GM12878 (cell line): ENCODE data around the gene OR14C36. TPM values are rescaled to one million over a fixed set of nuclear protein-coding genes. Genes with fewer than 3 reads are reported as not detected.

Source experiments
- ATAC-seq: fragments of 200-7000 bp; cut with Tn5 transposase; 3 replicates; pipeline ENCODE4 v1.9.1; 2020; ENCODE audit warnings: mild to moderate bottlenecking, moderate library complexity
- BruUV-seq: library from RNA; stranded (reverse); fragments of 400-500 nt; replicated peaks from 2 replicates; lab custom pipeline; 2021; lab: Mats Ljungman, UMichigan
- CTCF ChIA-PET: fragments of 300-600 bp; sonication (Branson Sonifier 250); formaldehyde crosslinking; extraction: SDS; loops from one replicate; lab custom pipeline; 2021; ENCODE audit warnings: inconsistent platforms; lab: Yijun Ruan, JAX
- POLR2A ChIA-PET: fragments of 350-600 bp; formaldehyde crosslinking; extraction: SDS; loops from one replicate; lab custom pipeline; 2021; ENCODE audit warnings: inconsistent platforms; lab: Charles Lee
- RAD21 ChIA-PET: fragments of 300-600 bp; sonication (Branson Sonifier 250); formaldehyde crosslinking; loops from one replicate; lab custom pipeline; 2023; ENCODE audit warnings: antibody characterized with exemption; ENCODE audit not compliant: unreplicated experiment; lab: Charles Lee
- SMC1A ChIA-PET: fragments of 300-600 bp; sonication (Branson Sonifier 250); formaldehyde crosslinking; loops from one replicate; lab custom pipeline; 2023; ENCODE audit not compliant: unreplicated experiment, uncharacterized antibody; lab: Charles Lee
- DNase-seq: peaks from one replicate; pipeline ENCODE4 v3.0.0-alpha.2; 2011; ENCODE audit warnings: low read depth, low spot score
- FAIRE-seq: peaks from 3 replicates; lab custom pipeline; 2011; peaks lifted over from hg19 to GRCh38; lab: Jason Lieb, UNC
- H2AFZ ChIP-seq: 2 replicates; pipeline ENCODE4 v1.6.0; 2011; ENCODE audit warnings: low read depth, low read length, control low read depth; ENCODE audit not compliant: control insufficient read depth
- H3K27ac ChIP-seq: 2 replicates; pipeline ENCODE4 v1.5.1; 2011; ENCODE audit warnings: control low read depth; ENCODE audit not compliant: control insufficient read depth, insufficient read depth
- H3K27me3 ChIP-seq, 2 experiments: replicated peaks in 1 of 2; 2 replicates each; pipeline versions ENCODE4 v1.6.0 to v1.6.1; 2011; ENCODE audit warnings: low read length in 1 of 2; ENCODE audit not compliant: control insufficient read depth in 2 of 2, insufficient read depth in 2 of 2
- H3K36me3 ChIP-seq, 2 experiments: 2 replicates each; pipeline ENCODE4 v1.5.1; 2011; ENCODE audit warnings: low read length in 1 of 2; ENCODE audit not compliant: control insufficient read depth in 2 of 2, insufficient read depth in 2 of 2
- H3K4me1 ChIP-seq: 2 replicates; pipeline ENCODE4 v1.6.1; 2011; ENCODE audit warnings: mild to moderate bottlenecking, low read length, moderate library complexity, mixed read lengths; ENCODE audit not compliant: control insufficient read depth, insufficient read depth
- H3K4me2 ChIP-seq: 2 replicates; pipeline ENCODE4 v1.6.0; 2011; ENCODE audit warnings: control low read depth; ENCODE audit not compliant: control insufficient read depth, insufficient read depth
- H3K4me3 ChIP-seq: fragments of 200-600 bp; sonication (generic); 2 replicates; pipeline ENCODE4 v1.5.1; 2016
- H3K79me2 ChIP-seq: 2 replicates; pipeline ENCODE4 v1.6.0; 2011; ENCODE audit warnings: low read length; ENCODE audit not compliant: control insufficient read depth, insufficient read depth
- H3K9ac ChIP-seq: 2 replicates; pipeline ENCODE4 v1.8.0; 2011; ENCODE audit warnings: low read length, control low read depth, mixed read lengths; ENCODE audit not compliant: control insufficient read depth, insufficient read depth
- H3K9me3 ChIP-seq: replicated peaks from 3 replicates; pipeline ENCODE4 v1.5.1; 2011; ENCODE audit warnings: mild to moderate bottlenecking, low read length; ENCODE audit not compliant: control insufficient read depth, insufficient read depth
- H4K20me1 ChIP-seq: 2 replicates; pipeline ENCODE4 v1.6.0; 2011; ENCODE audit not compliant: control insufficient read depth, insufficient read depth
- ASH2L ChIP-seq: fragments of 300-600, 200-600 bp; sonication (generic); IDR thresholded peaks from 2 replicates; pipeline ENCODE4 v1.6.1; 2017; ENCODE audit warnings: low read depth, mild to moderate bottlenecking, borderline replicate concordance
- ATF7 ChIP-seq: fragments of 450-650 bp; IDR thresholded peaks from 2 replicates; pipeline ENCODE4 v1.6.1; 2016; ENCODE audit warnings: low read depth, mild to moderate bottlenecking
- CHD1 ChIP-seq: IDR thresholded peaks from 2 replicates; pipeline ENCODE4 v1.6.1; 2012; ENCODE audit warnings: low read depth, low read length, improper control_type of control experiment
- CREB1 ChIP-seq: IDR thresholded peaks from 2 replicates; pipeline ENCODE4 v1.6.1; 2012; ENCODE audit warnings: low read depth, mild to moderate bottlenecking, inconsistent platforms
- EGR1 ChIP-seq, 2 experiments: IDR thresholded peaks; 1 replicate in 1 of 2; 2 replicates in 1 of 2; pipeline ENCODE4 v1.6.1; 2011 to 2012; ENCODE audit warnings: low read depth in 2 of 2, low read length in 2 of 2, borderline replicate concordance in 1 of 2, mild to moderate bottlenecking in 1 of 2, moderate library complexity in 1 of 2
- ETV6 ChIP-seq, 2 experiments: fragments of 450-650 bp in 1 of 2; IDR thresholded peaks in 1 of 2; conservative IDR thresholded peaks in 1 of 2; 2 replicates each; pipeline ENCODE4 v1.6.1; 2014; ENCODE audit warnings: antibody characterized with exemption in 1 of 2, borderline replicate concordance in 1 of 2, low read depth in 1 of 2, mild to moderate bottlenecking in 1 of 2, moderate library complexity in 1 of 2
- EZH2 ChIP-seq: IDR thresholded peaks from 2 replicates; pipeline ENCODE4 v1.6.1; 2012; ENCODE audit warnings: low read depth, mild to moderate bottlenecking, control low read depth, inconsistent platforms, low read length, borderline replicate concordance; ENCODE audit not compliant: control insufficient read depth
- GABPA ChIP-seq: IDR thresholded peaks from 2 replicates; pipeline ENCODE4 v1.6.1; 2014; ENCODE audit warnings: antibody characterized with exemption, low read depth, mild to moderate bottlenecking, inconsistent platforms
- JUND ChIP-seq: IDR thresholded peaks from 2 replicates; pipeline ENCODE4 v1.6.1; 2012; ENCODE audit warnings: low read depth, mild to moderate bottlenecking, low read length, improper control_type of control experiment, moderate library complexity
- MEF2B ChIP-seq: fragments of 450-650 bp; IDR thresholded peaks from 2 replicates; pipeline ENCODE4 v1.6.1; 2018; ENCODE audit warnings: mild to moderate bottlenecking, moderate library complexity; ENCODE audit not compliant: partially characterized antibody, poor library complexity, severe bottlenecking
- MTA2 ChIP-seq: fragments of 450-650 bp; IDR thresholded peaks from 2 replicates; pipeline ENCODE4 v1.6.1; 2016; ENCODE audit warnings: low read depth, mild to moderate bottlenecking, moderate library complexity
- SMAD1 ChIP-seq: fragments of 450-650 bp; IDR thresholded peaks from 2 replicates; pipeline ENCODE4 v1.6.1; 2018; ENCODE audit warnings: mild to moderate bottlenecking, low read depth; ENCODE audit not compliant: partially characterized antibody
- SREBF1 ChIP-seq: IDR thresholded peaks from 2 replicates; pipeline ENCODE4 v1.6.1; 2012; ENCODE audit warnings: mild to moderate bottlenecking, low read length
- TARDBP ChIP-seq: IDR thresholded peaks from 2 replicates; pipeline ENCODE4 v1.6.1; 2016; ENCODE audit warnings: borderline replicate concordance
- TCF7 ChIP-seq: IDR thresholded peaks from 2 replicates; pipeline ENCODE4 v1.6.1; 2014; ENCODE audit warnings: antibody characterized with exemption, borderline replicate concordance
- WGBS: methylation state at CpG from one replicate; pipeline ENCODE4 v1.1.6; 2016; ENCODE audit warnings: low lambda C conversion rate; ENCODE audit not compliant: insufficient replicate concordance, insufficient coverage; ENCODE audit errors: missing lambda C conversion rate; 5-methylcytosine and 5-hydroxymethylcytosine counted together
- in situ Hi-C: fragments of 300-500 bp; cut with MboI; formaldehyde crosslinking; loops from 9 replicates; pipeline ENCODE4 v1.14.3; 2018; ENCODE audit warnings: mixed read lengths
- intact Hi-C: fragments of 100-400 bp; cut with micrococcal nuclease; formaldehyde crosslinking; loops from one replicate; pipeline ENCODE4 v1.14.2; 2022; ENCODE audit not compliant: unreplicated experiment
- polyA plus RNA-seq, 11 experiments: library from polyadenylated mRNA; depleted of rRNA in 4 of 11; unstranded in 6 of 11; stranded (reverse) in 5 of 11; fragments of >200 nt; fragmentation: Nextera tagmentation in 4 of 11; fragmentation: Illumina TruSeq in 1 of 11; extraction: Ambion mirVana in 4 of 11; extraction: Trizol in 1 of 11; gene quantifications; 1 replicate in 1 of 11; 2 replicates in 10 of 11; pipeline versions ENCODE4 v1.2.1 to v1.2.3, GENCODE V29; 2011 to 2016; ENCODE audit warnings: inconsistent platforms in 2 of 11, missing spikeins in 2 of 11, low read depth in 1 of 11
- total RNA-seq, 4 experiments: library from RNA; depleted of rRNA in 3 of 4; stranded (reverse); fragments of >200 nt in 3 of 4; fragmentation: Illumina TruSeq in 1 of 4; extraction: Trizol in 1 of 4; gene quantifications; 2 replicates each; pipeline versions ENCODE4 v1.2.1 to v1.2.3, GENCODE V29; 2013 to 2021
- TF ChIP-seq, protein P1 (sequence below), 3 experiments: IDR thresholded peaks in 2 of 3; conservative IDR thresholded peaks in 1 of 3; 2 replicates each; pipeline ENCODE4 v1.5.1; 2011; ENCODE audit warnings: low read depth in 3 of 3, low read length in 3 of 3, mild to moderate bottlenecking in 3 of 3, control low read depth in 2 of 3, moderate library complexity in 2 of 3, inconsistent platforms in 1 of 3, mixed read lengths in 1 of 3; ENCODE audit not compliant: control insufficient read depth in 2 of 3, insufficient read depth in 1 of 3; ENCODE audit errors: extremely low read depth in 1 of 3

Gene OR14C36
- total and polyA plus RNA-seq, 10 of the 15 experiments (the other 5 are each of a cell fraction or from before 2014, with no cell fraction given): not detected

DNA sequence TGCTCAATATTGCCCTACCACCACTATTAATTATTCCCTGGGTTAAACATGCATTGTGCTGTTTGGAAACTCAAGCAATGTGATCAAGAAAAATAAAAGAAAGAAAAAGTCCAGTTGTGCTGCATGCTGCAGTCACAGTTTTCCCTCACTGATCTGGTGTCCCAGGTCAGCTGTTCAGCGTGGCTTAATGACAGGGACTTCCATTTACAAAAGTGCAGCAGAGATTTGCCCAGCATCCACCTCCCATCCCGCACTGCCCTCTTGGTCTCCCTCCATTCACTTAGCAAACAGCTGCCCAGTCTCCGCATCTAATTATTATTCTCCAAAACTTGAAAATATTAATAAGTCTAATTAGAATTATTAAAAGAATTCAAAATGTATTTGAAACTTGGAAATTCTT lies 10.8 kb downstream of the OR14C36 start:
- RAD21 ChIA-PET: no interaction called here
- CTCF ChIA-PET: interaction anchor here (1.1 kb wide), 1 partner anchor 8 kb away, joined by 3 read pairs; no protein-coding TSS in a partner anchor
- H3K79me2 ChIP-seq: no peaks in the 10 kb centered on the region
- intact Hi-C loops: no loop called here
- SMC1A ChIA-PET: interaction anchor here (1.0 kb wide), 1 partner anchor 12 kb away, joined by 4 read pairs; no protein-coding TSS in a partner anchor
- no peak overlapping the region for H3K9ac ChIP-seq
- TF ChIP-seq MTA2 (no peak), EGR1 (IDR thresholded peaks at IDR 0.05; ENCODE audit: borderline replicate concordance in 1 of 2, low read depth in 2 of 2, low read length in 2 of 2) (no peak), SMAD1 (no peak), TCF7 (no peak), SREBF1 (no peak), ETV6 (conservative IDR thresholded peaks at IDR 0.05 in 1 of 2, IDR thresholded peaks at IDR 0.05 in 1 of 2; ENCODE audit: borderline replicate concordance in 1 of 2, low read depth in 1 of 2) (no peak), TARDBP (no peak), JUND (no peak), ASH2L (no peak), ATF7 (no peak), GABPA (no peak), CREB1 (no peak), EZH2 (no peak), CHD1 (no peak), MEF2B (no peak)
- TF ChIP-seq, protein P1, sequence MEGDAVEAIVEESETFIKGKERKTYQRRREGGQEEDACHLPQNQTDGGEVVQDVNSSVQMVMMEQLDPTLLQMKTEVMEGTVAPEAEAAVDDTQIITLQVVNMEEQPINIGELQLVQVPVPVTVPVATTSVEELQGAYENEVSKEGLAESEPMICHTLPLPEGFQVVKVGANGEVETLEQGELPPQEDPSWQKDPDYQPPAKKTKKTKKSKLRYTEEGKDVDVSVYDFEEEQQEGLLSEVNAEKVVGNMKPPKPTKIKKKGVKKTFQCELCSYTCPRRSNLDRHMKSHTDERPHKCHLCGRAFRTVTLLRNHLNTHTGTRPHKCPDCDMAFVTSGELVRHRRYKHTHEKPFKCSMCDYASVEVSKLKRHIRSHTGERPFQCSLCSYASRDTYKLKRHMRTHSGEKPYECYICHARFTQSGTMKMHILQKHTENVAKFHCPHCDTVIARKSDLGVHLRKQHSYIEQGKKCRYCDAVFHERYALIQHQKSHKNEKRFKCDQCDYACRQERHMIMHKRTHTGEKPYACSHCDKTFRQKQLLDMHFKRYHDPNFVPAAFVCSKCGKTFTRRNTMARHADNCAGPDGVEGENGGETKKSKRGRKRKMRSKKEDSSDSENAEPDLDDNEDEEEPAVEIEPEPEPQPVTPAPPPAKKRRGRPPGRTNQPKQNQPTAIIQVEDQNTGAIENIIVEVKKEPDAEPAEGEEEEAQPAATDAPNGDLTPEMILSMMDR (IDR thresholded peaks at IDR 0.05 in 2 of 3, conservative IDR thresholded peaks at IDR 0.05 in 1 of 3; ENCODE audit: control insufficient read depth in 2 of 3, extremely low read depth in 1 of 3, insufficient read depth in 1 of 3, low read depth in 3 of 3, low read length in 3 of 3): no peak
- no peaks in the 10 kb centered on the region for H3K4me1 ChIP-seq
- no TSS peak for BruUV-seq
- H3K4me3 ChIP-seq: no peak overlapping the region
- in situ Hi-C loops: no loop called here
- 29% methylated on average over 3 of the region's 3 CpGs for WGBS
- no peak overlapping the region for H3K4me2 ChIP-seq
- H4K20me1 ChIP-seq: no peaks in the 10 kb centered on the region
- H3K36me3 ChIP-seq: no peaks in the 10 kb centered on the region
- no peak for DNase-seq
- no peak for ATAC-seq
- H3K9me3 ChIP-seq: no peaks in the 10 kb centered on the region
- H3K27me3 ChIP-seq: no peaks in the 10 kb centered on the region
- H3K27ac ChIP-seq: no peak overlapping the region
- FAIRE-seq: no peak
- H2AFZ ChIP-seq: no peak overlapping the region
- POLR2A ChIA-PET: no interaction called here
